ENCODE measurements around the gene PPP1R15B.

GRCh38 chr1:204404629-204405028 lies 7.0 kb downstream of the PPP1R15B start:
- TF ChIP-seq CTCF (optimal IDR thresholded peaks at IDR 0.05 in 1 of 3, IDR thresholded peaks at IDR 0.05 in 1 of 3, conservative IDR thresholded peaks at IDR 0.05 in 1 of 3; ENCODE audit: extremely low read depth in 1 of 3, insufficient read depth in 2 of 3, low read length in 3 of 3) (no peak), EZH2 (IDR thresholded peaks at IDR 0.05; ENCODE audit: low read length) (no peak)
